Stimulated activated CD4-positive, alpha-beta T cell treated with anti-CD3 and anti-CD28 coated beads, TNF-alpha, amount 100 ng/mL, for 4 hours (primary cell): ENCODE results near the gene SLC22A15.
"Not testable (repeated sequence)": the region's sequence is repeated elsewhere in the genome, so short reads cannot be mapped to it uniquely, and the experiment has no call there.

Experiments used
- DNase-seq, 3 experiments: peaks; one replicate each; pipeline ENCODE4 v3.0.0-alpha.2; 2020; ENCODE audit warnings: low read depth in 3 of 3

SLC22A15 gene

DNA sequence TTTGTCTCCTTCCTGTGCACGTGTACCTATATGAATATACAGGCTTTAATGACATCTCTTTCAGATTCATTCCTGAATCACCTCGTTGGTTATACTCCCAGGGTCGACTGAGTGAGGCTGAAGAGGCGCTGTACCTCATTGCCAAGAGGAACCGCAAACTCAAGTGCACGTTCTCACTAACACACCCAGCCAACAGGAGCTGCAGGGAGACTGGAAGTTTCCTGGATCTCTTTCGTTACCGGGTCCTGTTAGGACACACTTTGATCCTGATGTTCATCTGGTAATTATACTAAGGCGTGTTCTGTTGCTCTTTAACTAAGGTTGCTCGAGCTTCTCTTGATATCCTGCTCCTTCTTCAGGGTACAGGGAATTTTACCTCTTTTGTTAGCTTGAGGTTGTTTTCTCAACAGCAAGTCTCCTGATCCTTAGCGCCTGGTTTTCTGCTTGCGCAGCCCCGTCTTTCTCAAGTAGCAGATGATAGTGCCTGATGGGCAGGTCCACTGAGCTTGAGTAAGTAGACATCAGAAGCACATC lies 55.1 kb downstream of the SLC22A15 start:
- no peak for DNase-seq

DNA sequence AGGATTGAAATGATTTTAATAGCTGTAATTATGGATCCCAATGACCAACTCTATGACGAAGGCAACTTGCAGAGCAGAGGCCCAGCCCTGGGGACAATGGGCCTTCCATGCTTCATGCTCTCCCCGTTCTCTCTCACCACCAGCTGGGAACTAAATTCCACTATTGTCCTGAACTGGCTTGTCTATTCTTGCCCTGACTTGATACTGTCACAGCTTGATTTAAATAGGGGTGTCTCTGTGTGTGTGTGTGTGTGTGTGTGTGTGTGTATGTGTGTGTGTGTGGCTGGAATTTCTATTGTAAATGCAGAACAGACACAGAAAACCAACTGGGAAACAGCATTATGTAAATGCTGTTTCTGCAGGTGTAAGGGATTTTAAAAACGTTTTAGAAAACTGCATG lies 57.0 kb downstream of the SLC22A15 start:
- DNase-seq: no peak

DNA sequence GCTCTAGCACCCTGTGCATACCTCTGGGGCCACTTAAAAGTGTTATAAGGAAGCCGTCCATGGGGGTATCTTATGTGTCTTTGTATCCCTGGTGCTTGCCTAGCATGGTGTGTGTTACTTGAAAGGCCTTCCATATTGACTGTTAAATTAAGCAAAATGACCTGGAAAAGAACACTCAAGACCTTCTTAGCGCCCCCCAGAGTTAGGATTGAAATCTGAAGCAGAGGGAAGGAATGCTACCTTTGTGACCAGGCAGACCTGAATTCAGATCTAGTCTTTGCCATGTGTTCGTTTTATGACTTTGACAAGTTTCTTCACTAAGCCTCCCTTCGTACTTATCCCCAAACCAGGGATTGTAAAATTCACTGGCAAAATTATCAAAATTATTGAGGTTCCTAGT lies 59.9 kb downstream of the SLC22A15 start:
- no peak for DNase-seq

DNA sequence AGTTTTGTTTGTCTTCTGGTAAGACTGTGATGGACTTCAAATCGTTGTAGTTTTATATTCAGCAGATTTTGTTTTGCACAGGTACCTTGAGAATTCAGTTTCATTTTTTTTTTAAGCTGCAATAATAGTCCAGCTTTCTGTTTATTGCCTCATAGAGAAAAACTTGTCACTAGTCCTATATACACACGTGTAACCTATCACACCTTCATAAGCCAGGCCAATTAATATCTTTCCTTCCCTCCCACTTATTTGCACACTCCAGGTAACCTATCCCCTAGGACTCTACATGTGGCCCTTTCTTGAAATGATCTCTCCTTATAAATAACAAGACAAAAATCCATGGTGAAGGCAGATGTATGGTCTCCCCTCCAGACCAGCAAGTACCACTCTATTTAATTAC lies 62.4 kb downstream of the SLC22A15 start:
- DNase-seq: no peak

DNA sequence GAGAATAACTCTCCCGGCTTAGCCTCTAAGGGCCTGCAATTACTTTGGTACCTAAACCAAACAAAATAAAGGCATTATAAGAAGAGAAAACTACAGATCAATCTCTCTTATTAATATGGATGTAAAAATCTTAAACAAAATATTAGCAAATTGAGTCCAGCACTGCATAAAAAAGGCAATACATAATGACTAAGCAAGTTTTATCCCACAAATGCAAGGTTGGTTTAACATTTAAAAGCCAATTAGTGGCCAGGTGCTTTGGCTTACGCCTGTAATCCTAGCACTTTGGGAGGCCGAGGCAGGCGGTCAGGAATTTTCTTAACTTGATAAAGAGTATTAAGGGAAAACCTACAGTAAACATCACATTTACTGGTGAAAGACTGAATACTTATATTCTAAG lies 67.8 kb downstream of the SLC22A15 start:
- no peak for DNase-seq

DNA sequence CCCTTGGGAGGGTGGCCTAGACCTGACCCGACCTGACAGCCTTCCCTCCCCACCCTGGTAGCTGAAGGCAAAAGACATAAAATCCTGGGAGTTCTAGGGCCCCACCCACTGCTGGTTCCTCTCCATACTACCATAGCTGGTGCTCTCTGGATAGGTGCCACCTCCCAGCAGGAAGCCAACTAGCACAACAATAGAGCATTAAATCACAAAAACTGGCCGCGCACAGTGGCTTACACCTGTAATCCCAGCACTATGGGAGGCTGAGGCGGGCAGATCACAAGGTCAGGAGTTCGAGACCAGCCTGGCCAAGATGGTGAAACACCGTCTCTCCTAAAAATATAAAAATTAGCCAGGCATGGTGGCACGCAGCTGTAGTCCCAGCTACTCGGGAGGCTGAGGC lies 70.6 kb downstream of the SLC22A15 start:
- not testable (repeated sequence) for DNase-seq

DNA sequence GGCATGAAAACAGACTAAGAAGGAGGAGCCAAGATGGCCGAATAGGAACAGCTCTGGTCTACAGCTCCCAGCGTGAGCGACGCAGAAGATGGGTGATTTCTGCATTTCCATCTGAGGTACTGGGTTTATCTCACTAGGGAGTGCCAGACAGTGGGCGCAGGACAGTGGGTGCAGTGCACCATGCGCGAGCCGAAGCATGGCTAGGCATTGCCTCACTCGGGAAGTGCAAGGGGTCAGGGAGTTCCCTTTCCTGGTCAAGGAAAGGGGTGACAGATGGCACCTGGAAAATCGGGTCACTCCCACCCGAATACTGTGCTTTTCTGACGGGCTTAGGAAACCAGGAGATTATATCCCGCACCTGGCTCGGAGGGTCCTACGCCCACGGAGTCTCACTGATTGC lies 75.6 kb downstream of the SLC22A15 start:
- not testable (repeated sequence) for DNase-seq

DNA sequence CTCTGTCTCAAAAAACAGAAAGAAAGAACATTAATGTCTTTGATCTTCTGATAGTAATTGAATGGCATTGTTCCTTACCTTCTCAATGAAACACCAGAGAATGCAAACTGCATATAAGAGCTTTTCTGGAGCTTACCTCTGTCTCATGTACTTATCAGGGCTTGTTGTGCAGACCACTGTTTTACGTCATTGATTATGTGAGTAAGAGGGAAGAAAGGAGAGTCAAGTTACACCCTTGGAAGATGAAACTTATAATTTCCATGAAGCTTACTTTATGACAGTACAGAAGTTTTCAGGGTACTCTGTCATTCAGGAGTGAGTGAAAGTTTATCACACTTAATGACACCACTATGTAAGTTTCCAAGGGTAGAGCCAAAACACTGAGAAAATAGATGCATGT lies 85.9 kb downstream of the SLC22A15 start:
- DNase-seq: no peak

DNA sequence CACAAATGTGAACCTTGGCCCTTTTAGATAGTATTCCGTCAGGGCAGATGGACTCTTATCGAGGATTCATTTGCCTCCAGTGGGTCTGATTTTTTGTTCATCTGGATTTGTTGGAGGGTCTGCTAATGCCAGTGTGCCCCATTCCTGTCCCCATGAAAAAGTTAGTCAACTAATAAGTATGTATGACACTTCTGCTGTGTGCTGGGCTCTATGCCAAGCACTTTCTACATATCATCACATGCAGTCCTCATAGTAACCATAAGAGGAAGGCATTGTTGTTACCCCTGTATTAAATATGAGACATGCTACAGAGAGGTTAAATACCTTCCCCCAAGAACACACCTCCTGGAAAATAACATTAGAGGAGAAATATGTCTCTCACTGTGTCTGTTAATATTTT lies 88.3 kb downstream of the SLC22A15 start:
- no peak for DNase-seq

DNA sequence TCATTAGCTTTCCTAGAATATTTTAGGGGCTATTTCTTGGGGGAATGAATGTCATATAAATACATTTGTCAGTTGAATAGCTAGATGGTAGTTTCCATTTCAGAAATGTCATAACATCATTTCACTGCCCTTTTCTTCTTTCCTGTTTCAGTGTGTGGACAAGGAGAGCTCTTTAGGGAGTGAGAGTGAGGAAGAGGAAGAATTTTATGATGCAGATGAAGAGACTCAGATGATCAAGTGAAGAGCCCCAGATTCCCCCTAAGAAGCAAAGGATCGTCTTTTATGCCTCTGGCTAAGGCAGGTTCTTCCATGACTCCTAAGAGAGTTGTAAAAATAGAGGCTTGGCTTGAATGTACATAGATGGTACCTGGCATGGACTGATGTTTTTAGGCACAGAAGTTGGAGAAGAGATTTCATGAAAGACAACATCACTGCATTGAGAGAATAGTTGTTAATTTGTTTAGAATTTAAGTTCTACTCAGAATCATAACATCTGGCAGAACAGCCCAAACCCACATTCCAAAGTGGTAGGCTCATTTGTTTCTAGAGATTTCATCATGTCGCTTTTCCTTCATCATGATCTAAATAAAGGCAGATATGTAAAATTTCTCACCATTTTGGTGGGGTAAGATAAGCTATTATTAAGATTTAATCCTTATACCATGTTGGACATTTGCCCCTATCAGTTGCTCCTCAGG lies 90.7 kb downstream of the SLC22A15 start:
- no peak for DNase-seq

DNA sequence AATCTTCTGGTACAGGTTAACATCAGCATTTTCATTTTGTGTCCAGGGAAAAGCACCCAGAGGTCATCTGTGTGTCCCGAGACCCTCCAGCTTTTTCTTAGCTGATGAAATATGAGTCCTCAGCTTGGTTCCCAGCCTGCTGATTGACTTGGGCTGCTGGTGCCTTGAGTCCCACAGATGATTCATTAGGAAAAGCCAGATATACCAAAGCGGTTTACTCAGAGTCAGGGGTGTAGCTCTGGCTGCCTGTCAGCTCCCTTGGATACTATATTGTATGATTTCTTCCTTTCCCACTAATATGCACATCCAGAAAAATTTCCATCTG lies 91.2 kb downstream of the SLC22A15 start:
- no peak for DNase-seq

DNA sequence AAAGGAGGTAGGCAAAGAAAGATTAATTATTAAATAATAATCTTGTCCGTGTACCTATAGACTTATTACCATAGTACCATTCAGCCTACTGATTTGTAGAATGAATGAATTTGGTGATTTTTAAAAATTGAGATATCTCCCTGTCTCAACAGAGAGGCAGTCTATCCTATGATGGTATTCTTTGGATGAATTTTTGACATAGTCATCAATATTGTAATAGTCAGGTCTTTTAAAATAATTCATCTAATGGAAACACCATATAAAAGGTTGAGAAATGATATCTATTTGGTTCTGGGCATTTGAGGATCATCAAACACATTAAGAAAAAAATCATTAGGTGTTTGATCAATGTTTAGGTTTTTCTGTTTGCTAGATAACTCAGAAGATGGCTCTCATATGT lies 99.3 kb downstream of the SLC22A15 start:
- no peak for DNase-seq

DNA sequence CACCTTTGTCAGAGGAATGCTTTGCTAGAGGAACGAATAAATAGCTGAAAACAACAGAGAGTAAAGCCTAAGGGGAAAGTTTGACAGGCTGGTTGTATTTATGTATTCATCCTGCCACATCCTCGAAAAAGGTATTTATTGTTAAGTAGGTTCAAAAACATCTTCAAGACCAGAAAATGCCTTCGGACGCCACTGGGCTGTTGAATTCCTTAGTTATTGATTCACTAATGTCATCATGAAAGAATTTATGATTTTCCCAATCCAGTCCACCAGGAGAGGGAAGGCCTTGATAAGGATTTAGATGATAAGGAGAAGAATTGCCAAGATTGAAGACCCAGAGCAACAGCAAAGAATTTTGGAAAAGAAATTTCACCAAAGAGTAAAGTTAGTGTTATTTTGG lies 99.7 kb downstream of the SLC22A15 start:
- no peak for DNase-seq

DNA sequence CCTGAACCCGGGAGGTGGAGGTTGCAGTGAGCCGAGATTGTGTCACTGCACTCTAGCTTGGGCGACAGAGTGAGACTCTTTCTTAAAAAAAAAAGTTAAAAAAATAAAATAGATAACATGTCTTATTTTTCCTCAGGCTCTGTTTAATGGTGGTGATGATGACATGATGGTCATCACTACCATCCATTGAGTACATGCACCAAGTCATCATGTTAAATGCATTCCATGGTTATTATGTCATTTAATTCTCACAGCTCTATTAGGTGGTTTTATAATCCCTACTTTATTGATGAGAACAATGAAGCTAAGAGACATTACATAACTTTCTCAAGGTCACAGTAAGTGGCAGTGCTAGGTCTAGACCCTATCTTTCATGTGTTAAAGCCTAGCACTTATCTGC lies 100.5 kb downstream of the SLC22A15 start:
- no peak for DNase-seq

DNA sequence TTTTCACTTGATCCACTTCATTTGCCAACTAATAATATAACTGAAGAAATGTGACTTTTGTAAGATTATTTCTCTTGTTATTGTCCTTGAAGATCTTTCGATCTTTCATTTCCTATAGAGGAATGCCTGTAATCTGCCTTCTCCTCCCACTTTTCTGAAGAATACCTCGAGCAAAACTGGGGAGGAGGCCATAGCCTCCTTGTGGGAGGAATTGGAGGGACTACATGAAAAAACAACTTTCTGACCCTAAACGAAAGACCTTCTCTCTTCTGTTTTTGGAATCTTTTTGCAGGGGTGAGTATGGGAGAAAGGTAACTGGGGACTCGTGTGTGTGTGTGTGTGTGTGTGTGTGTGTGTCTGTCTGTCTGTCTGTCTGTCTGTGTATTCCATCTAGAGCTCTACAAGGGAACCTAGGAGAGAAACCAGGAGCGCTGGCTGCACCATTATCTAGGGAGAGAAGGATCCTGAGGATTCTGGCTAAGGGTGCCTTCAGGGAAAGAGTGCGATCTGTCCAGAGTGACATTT lies 102.4 kb downstream of the SLC22A15 start:
- no peak for DNase-seq

DNA sequence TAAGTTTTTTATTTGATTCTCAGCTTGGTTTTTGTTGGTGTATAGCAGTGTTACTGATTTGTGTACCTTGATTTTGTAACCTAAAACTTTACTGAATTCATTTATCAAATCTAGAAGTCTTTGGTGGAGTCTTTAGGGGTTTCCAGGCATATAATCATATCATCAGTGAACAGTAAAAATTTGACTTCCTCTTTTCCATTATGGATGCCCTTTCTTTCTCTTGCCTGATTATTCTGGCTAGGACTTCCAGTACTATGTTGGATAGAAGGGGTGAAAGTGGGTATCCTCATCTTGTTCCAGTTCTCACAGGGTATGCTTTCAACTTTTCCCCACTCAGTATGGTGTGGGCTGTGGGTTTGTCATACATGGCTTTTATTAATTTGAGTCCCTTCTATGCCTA lies 111.3 kb downstream of the SLC22A15 start:
- DNase-seq: no peak

DNA sequence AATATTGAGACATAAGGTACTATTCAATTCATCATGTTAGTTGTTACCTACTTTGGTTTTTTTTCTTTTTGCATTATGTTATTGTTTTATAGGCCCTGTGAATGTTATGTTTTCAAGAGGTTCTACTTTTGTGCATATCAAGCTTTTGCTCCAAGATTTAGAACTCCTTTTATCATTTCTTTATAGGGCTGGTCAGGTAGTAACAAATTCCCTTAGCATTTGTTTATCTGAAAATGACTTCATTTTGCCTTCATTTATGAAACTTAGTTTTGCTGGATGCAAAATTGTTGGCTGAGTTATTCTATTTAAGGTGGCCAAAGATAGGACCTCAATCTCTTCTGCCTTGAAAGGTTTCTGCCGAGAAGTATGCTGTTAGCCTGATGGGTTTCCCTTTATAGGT lies 113.6 kb downstream of the SLC22A15 start:
- DNase-seq: no peak

DNA sequence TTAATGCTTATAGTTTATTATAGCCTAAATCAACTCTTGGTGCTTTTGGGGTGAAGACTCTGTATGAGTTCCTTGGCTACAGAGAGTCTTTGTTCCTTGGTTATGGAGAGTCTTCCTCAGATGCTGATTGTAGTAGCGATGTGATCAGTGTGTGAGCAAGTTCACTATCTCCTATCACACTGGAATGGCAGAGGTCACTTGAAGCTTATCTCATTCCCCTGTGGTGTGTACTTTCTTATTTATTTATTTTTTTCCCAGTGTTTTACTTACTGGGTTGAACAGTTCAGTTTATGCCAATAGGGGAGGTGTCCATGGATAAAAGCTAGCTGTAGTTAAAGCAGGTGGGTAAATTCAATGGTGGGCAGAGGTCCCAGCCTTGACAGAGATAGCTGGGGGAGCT lies 114.8 kb downstream of the SLC22A15 start:
- no peak for DNase-seq

DNA sequence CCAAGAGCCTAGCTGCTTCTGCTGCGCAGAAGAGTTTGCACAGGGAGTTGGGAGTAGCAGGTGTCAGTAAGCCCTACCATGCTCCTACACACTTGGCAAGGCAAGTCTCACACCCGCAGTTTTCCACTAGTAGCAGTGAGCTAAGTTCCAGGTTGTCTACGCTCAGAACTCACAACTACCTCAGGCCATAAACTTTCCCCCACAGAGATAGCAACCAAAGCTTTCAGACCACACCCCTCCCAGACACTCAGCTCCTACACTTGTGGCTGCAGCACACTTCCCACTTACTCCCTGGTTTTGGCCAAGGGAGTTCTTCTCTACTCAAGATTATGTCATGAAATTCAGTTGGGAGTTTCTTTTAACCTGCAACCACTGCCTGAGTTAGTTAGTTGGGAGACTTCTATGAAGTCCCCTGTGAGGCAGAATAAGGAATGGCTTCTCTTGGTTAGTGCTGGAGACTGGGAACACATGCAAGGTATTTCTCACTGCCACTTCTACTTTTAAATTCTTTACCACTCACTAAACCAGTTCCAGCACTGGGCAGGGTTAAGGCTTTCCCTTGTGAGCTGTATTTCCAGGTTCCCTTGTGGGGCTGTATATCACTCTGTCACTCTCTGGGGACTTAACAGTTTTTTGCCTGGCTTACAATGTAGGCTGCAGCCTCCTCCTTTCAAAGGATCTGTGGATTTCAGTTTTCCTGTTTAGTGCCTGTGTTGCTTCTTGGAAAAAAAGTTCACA lies 116.6 kb downstream of the SLC22A15 start:
- DNase-seq: no peak

DNA sequence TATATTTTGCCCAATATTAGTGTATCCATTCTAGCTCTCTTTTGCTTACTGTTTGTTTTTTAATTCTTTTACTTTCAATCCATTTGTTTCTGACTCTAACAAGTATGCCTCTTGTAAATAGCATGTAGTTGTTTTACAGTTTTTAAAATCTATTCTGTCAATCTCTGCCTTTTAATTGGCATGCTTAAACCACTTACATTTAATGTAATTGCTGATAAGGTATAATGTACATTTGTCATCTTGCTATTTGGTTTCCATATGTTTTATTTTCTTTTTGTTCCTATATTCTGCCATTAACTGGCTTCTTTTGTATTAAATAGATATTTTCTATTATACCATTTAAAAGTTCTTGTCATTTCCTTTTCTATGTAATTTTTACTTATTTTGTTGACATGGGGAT lies 118.7 kb downstream of the SLC22A15 start:
- DNase-seq: no peak

DNA sequence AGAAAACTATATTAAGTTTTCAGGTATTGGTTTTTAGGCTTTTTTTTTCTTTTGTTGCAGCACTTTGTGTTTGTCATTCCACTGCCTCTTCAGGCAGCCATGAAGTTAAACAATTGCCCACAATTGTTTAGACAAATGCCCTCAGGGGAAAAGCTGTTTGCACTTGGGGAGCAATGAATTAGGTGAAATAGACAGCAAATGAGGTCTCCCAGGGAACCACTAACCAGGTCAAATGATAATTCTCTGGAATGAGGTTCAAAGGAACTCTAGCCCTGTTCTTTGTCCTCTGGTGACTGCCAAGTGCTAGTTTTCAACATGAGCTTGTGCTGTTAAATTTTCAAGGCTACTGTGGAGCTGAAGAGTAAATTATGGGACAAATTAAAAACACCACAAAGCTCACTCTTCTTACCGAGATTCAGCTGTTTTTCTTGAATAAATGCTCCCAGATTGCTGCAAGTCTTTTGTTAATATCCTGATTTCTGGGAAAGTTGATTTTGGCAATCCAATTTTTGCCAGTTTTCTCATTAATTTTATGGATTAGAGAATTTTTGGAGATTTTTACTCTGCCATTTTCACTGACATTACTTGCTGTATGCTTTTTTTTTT lies 119.8 kb downstream of the SLC22A15 start:
- no peak for DNase-seq

DNA sequence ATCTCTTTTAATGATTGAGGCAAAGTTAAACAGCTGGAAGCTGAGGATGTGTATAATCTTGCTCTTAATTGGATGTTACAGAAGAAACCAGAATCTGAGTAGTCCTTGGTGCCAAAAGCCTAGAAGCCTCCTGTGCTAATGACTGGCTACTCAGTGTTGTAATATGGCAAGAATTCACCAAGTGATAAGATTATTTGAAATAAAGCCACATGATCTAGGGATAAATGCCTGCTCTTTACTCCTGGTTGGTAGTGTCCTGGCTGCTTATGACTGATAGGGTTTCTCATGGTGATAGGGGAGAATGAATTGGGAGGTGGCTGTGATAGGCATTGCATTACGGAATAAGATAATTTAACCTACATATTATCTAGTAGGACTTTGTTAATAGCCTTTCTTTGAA lies 121.3 kb downstream of the SLC22A15 start:
- no peak for DNase-seq

DNA sequence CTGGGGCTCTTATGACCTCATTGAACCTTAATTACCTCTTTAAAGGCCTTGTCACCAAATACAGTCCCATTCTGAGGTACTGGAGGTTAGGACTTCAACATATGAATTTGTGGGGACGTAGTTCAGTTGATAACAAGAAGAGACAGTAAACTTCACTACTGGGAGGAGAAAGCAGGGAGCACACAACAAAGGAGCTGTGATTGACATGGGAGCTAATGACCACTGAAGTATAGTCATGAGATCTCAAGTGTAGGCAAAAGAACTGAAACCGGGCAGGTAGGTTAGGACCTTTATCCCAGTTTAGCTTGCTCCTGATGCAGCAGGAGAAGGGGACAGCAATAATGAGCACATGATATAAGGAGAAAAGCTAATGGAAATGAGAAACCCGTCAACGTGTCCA lies 123.1 kb downstream of the SLC22A15 start:
- no peak for DNase-seq
